ENCODE data around the gene FAM89A.
A peak's percentile ranks its signal among the peaks of the same experiment; 100 is the strongest.
"Not testable (repeated sequence)": the region's sequence is repeated elsewhere in the genome, so short reads cannot be mapped to it uniquely, and the experiment has no call there.

The FAM89A gene

DNA sequence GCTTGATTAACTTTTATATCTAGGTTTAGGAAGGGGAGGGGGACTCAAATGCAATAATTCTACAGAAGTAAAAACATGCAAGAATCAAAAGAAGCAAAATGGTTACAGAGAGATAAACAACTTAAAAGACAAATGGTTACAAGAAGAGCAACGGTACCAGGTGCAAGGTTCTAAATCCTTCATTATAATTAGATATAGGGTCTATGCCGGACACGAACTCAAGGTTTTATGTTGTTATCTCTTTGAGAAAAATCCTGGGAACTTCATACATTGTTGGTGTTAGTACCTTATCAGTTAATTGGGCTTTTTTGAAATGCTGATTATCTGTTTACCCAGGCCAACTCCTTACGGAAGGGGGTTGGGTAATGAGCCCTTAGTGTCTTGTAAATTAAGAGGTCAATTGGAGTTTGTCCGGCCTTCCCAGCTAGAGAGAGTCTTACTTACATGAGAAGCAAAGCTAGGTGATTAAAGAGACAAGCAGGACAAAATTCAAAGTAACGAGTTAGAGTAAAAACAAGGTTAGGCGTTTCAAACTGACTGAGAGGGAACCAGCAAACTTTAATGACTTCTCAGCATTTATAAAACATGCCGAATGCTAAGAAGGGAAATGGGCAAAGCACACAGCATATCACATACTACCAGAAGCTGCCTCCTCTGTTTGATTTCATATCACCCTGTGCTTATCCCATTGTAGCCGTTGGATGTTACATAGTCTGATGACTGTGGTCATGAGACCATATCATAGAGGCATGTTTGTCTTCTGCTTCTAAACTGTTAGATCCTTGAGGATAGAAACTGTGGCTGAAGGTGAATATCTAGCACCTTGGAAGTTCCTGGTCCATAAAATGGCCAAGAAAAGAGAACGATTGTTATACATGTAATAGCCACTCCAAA is 55.2 kb downstream of the FAM89A start:
- DNase-seq: not testable (repeated sequence)

DNA sequence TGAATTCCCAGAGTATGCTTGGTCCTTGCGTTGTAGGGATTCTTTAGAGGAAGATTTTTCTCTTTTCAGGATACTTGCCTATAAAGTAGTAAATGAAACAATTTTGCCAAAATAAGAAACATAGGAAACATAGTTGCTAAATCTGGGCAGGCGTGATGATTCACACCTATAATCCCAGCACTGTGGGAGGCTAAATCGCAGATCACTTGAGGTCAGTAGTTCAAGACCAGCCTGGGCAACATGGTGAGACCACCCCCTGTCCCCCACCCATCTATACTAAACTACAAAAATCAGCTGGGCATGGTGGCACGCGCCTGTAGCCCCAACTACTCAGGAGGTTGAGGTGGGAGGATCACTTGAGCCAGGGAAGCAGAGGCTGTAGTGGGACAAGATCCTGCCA is 56.2 kb downstream of the FAM89A start:
- DNase-seq: no peak

DNA sequence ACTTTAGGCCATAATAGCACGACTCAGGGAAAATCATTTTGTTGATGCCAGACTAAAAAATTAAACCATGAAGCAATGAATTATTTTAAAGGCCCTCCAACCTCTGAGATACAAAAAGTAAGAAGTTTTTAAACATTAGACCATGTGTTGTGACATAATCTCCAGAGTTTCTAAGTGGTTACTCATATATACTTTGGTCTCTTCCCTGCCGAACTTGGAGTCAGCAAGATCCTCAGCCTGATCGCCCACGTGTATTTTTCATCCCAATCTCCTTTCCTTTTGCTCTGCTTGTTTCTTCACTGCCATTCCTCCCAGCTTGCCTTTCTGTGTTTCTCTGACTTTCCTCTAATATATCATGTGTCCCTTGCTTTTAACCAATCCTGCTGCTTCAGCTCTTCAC is 57.4 kb downstream of the FAM89A start:
- DNase-seq: no peak

DNA sequence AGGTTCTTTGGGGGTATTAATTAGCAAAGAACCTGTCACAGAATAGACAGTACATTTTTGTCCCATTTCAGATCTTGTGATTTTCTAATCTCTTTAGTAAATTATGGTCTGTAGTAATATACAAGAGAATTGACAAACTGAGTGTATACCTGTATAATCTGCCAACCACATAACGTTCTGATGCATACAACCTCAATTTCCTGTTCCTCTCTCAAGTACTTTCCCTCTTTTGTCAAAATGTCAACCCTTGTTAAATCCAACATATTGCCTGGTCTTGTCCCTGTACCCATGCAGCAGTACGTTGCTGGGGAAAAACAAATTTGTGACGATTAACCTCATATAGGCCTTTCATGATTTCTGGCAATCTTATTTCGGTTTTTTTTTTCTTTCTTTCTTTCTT is 60.1 kb downstream of the FAM89A start:
- no peak for DNase-seq

DNA sequence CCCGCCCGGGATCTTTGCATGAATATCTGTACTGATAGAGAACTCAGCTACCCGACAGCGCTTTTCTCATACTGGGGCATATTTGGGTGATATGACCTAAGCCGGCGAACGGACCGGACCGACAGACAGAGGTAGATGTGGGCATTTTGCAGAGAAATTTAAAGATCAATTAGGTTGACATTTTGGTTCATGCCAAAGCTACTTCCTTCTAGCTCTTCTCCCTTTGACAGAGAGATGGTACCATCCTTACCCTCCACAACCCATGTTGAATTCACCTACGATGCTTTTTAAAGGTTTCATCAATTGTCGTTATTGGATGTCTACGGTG is 60.7 kb downstream of the FAM89A start:
- DNase-seq: no peak

DNA sequence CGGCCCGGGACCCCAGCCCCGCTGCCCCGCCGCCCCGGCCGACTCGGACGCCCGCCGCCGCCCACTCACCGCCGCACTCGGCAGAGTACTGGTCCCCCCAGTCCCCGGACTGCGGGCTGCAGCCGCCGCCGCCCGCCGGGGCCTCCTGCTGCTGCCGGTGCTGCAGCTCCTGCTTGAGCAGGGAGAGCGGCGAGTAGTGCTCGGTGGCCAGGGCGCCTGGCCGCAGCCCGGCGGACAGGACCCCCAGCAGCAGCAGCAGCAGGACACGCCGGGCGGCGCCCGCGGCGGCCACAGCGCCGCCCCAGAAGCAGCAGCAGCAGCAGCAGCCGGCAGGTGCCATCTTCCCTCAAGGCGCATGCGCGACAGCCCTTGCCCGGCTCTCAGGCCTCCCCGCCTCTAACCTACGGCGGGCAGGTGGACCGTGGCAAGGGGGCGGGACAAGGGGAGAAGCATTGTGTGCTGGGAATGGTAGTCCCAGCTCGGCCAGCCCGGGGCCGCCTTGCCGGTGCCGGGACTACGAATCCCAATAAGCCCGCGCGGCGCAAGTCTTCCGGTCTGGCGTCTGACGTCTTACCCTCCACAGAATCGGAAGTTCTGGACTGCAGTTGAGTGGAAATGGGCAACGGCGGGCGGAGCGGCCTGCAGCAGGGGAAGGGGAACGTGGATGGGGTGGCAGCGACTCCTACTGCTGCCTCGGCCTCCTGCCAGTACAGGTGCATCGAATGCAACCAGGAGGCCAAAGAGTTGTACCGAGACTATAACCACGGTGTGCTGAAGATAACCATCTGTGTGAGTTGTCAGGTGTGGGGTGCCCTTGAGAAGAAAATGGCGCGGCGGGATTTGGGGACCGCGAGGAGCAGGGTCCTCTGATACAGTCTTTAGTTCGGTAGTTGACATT is 61.3 kb downstream of the FAM89A start, which contains the start of the genes ARV1 and TTC13:
TSS of gene ARV1 (plus strand) at position 604 of the 898 bp plus-strand sequence. CDS start at position 616, 12 bp downstream.
TSS of gene TTC13 (minus strand) at position 371 of the 898 bp plus-strand sequence. CDS start at position 340, 31 bp downstream.
- peak; percentile 81 for DNase-seq

DNA sequence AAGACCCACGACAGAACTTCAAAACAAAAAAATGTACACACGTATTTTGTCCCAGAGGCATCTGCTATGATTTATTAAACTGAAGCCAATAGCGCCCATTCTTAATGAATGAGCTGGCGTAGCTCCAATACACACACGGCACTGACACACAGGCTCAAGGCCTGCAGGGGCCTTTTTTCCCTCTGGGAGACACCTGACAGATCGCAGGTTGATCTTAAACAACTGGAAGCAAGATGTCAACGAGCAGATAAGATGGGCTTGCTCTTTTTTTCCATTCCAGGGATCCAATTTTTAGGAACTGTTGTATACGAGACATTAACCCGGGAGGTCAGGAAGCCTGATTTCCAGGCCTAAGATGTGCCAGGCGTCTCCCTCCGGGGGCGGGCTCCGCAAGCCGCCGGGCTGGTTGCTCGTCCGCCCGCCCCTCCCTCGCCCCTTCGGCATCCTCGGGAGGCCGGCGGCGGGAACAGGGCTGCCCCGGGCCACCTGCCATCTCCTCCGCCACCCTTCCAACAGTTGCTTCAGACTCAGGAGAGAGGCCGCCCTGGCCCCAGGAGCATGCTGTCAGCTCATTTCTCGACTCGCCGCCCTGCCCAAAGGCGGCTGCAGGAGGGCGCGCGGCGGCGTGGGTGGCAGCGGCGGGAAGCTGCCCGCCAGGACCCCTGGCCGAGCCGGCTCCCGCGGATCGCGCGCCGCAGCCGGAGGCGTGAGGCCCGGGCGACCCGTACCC is 62.1 kb downstream of the FAM89A start:
- no peak for DNase-seq

DNA sequence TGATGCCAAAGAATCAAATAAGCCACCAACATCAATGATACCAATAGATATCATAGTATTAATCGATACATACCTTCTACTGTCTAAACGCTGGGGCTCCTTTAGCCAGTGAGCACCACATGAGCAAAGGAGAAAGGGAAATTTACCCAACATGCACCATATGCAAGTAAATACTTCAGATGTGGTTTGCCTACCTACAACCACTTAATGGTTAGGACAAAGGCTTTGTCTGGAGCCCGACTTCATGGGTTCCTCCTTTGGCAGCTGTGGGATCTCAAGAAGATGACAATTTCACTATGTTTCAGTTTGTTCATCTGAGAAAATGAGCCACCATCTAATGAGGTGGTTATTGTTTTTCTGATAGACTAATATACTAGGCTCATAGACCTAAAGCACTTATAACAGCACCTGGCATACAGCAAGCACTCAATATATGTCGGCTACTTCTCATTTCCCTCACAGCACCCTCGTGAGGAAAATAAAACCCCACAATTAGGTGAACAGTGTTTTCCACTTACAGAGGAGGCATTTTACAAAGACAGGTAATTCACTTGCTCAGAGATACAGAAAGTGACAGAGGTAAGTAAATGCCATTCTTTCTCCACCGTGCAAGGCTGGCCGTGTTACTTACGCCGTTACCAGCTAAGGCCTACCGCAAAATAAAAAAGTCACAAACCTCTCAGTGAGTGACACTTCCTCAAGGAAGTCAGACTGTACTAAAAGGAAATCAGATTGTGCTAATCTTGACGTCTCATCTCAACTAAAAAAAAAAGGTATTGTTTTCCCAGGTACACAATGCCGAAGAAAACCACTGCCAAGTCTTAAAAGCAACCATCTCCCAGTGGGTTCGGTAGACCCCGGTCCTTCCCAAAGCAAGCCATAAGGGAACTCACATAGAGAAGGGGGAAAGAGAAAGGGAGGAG is 63.0 kb downstream of the FAM89A start:
- DNase-seq: no peak

DNA sequence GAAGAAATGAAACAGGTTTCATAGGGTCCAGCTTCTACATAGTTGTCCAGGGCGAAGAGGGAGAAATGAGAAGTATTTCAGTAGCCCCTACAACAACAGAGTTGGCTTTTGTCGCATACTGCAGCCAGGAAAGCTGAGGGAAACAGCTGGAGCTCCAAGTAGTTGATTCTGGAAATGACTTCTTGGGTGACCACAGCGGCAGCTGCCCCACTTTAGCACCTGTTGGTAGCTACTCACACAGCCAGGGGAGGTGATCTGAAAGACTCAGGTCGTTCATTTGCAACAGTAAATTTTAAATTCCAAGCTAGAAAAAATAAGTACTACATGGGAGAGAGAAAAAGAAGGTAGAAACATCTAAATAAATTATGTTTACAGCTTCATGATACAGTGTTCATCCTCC is 63.7 kb downstream of the FAM89A start:
- no peak for DNase-seq

DNA sequence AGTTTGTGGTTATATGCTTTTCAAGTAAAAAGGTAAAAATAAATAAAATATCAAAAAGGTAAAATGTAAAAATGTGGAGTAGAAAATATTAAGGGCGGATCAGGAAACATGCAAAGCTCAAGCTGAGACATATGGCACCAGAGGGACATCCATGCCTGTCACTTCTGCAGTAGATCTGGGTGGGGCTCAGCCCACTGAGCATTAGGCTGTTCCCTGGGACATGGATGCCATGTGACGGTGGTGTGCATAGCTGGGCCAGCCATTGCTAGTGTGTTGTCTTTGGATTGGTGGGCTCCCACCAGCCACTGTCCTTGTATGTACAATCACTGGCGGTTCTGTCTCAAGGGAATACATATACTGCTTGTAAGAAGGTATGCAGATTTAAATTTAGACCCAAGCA is 64.4 kb downstream of the FAM89A start:
- no peak for DNase-seq

DNA sequence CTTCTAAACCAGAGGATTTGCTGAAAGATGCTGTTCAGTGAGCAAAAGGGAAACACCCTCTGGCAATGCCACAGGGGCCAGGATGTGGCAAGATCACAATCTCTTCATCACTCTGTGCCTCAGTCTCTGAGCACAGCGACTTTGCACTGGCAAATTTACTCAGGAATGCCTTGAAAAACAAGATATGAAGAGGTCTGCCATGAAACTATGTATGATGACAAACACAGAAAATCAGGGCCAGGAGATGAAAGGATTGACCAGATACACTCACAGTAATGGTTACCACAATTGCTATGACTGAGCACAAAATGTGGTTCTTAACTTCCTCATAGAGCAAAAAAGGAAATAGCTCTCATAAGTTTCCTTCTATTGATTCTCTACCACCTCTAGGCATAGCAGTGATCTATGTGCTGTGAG is 67.2 kb downstream of the FAM89A start:
- DNase-seq: no peak

DNA sequence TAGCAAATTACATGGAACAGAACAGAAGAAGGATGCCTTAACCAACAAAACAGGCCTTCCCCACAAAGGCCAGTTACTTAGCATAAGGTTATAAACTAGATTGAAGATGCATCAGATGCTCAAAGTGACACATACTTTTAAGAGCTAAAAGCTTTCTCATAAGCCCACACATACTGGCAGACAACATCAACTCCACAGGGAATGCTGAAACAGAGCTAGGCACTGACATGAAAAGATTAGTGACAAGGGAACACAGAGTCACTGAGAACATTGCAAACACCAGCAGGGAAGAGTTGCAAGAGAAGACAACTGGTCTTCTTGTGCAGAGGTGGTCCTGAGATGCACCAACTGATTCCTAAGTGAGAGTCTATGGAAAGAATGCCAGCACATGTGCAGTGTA is 68.3 kb downstream of the FAM89A start:
- DNase-seq: no peak

DNA sequence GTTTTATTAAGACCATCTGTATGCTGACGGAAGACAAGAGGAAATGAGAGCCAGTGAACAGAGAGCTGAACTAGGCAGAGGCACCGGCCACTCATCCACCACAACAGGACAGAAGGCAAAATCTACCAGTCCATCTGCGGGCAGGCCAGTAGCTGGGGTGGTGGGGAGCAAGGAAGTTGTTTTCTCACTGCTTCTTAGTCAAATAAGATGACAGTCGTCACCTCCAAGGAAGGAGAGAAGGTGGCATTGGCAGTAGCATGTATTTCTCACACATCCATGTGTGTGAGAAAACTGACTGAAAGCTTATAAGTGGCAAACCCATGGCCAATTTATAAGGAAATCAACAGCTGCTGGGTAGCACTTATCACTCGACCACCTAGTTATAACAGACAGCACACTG is 69.6 kb downstream of the FAM89A start:
- DNase-seq: no peak

Measured in cortex of kidney (tissue), 1 donor.